ENCODE data around the gene CAVIN3.

CAVIN3 gene, protein sequence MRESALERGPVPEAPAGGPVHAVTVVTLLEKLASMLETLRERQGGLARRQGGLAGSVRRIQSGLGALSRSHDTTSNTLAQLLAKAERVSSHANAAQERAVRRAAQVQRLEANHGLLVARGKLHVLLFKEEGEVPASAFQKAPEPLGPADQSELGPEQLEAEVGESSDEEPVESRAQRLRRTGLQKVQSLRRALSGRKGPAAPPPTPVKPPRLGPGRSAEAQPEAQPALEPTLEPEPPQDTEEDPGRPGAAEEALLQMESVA

DNA sequence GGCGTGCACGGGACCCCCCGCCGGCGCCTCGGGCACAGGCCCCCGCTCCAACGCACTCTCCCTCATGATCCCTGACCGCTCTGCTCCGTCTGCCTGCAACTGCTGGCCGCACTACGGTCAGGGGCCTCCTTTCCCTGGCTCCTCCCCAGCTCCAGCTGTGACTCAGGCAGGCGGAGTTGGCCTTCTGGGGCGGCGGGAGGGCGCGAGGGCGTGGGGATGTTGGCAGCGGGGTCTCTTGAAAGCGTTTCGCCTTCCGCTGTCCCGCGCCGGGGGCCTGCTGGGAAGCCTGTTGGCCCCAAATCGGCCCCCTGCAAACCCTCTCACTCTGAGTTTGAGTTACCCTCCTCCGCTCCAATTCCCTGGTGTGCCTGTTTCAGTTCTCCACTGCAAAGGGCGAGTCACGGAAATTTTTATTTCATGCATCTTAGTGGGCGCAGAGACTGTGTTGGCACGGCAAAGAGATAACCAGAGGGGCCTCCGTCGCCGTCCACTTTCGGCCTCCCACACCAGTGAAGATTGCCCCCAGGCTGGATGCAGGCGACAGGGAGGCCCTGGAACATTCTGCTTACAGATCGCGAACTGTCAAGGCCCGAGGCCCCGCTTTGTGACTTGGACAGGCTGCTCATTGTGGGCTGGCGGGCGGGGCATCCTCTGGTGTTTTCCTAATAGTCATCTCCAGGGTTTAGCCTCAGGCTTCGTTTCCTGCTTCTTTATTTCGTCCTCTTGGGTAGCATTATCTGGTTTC, at the start of gene CAVIN3:
CAVIN3 (minus strand) TSS at position 91 of the 745 bp plus-strand sequence; CDS start at position 66, 25 bp downstream.
- in situ Hi-C loops (cut with MboI; ENCODE audit: low sequenced_read_pairs): loop anchor here (25.0 kb wide), 1 partner anchor 283 kb away; the partner anchor contains the start of gene OR56A1

DNA sequence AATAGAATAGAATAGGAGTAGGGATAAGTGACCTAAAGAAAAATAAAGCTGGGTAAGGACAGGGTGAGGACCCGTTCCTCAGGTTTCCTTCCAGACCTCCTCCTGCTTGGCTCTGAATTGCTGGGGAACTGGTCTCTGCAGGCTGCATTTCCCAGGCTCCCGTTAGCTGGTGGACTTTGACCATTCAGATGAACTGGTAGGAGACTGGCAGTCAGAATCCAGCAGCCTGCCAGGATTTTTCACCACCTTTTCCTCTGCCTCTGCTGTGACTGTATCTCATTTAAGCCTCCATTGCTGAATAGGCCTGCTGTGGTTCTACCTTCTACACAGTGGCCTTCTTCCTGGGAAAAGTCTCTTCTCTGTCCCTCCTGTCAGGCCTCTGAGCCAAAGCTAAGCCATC, 45.4 kb upstream of the CAVIN3 start:
- in situ Hi-C loops (cut with MboI; ENCODE audit: low sequenced_read_pairs): no loop called here

DNA sequence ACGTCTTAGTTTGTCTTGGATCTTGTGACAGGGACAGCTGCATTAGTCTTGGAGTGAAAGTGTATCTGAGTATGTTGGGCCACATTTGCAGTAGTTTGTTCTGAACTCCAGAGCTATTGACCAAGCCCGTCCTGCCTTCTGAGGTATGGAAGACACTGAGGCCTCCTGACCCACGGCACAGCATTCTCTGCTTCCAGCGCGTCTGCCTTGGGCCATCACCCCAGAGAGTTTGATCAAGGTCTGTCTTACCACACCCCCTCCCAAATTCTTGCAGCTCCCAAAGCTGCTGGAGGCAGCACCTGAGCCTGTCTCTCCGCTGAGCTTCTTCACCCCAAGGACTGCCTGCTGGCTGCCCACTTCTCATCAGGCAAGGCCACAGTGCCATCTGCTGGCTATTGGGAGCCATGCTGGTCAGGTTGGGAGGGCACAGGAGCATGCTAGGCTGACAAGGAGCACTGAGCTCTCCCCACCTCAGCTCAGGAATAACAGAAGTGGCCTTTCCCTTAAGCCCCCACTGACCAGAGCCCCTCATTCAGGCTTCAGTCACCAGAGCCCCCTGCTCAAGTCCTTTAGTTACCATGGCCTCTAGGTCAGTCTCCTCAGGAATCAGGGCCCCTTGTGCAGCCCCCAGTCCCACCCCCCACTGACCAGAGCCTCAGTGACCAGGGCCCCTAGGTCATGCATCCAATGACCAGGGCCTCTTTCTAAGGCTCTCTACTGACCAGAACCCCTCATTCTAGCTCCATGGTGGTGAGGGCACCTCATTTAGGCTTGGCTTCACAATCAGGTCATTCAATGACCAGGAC, 42.8 kb upstream of the CAVIN3 start:
- in situ Hi-C loops (cut with MboI; ENCODE audit: low sequenced_read_pairs): no loop called here

DNA sequence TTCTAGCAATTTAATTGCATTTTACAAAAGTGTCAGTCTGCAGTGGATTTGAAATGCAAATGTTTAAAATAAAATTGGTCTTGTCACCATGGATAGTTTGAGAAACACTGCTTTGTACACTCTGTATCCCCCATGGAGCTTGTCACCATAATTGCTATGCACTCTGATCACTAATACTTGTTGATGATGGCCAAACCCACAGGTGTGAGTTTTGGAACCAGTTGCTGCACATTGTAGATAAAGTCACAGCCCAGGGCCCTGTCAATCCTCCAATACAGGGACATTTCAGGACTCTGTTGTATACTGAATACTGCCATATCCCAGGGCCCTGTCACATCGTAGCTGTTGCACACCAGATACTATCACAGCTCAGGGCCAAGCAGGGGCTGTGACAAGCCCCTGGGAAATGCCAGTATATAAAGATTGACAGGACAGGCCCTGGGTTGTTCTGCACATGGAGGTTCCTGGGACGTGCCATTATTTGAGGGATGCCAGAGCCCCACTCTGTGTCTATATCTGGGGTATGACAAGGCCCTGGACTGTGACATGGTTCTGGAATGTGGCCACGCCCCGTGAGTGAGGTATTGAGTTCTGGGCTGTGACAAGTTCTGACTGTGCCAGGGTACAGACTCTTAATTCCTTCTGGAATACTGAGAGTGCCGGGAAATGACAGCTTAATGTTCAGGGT, 42.0 kb upstream of the CAVIN3 start:
- in situ Hi-C loops (cut with MboI; ENCODE audit: low sequenced_read_pairs): no loop called here

DNA sequence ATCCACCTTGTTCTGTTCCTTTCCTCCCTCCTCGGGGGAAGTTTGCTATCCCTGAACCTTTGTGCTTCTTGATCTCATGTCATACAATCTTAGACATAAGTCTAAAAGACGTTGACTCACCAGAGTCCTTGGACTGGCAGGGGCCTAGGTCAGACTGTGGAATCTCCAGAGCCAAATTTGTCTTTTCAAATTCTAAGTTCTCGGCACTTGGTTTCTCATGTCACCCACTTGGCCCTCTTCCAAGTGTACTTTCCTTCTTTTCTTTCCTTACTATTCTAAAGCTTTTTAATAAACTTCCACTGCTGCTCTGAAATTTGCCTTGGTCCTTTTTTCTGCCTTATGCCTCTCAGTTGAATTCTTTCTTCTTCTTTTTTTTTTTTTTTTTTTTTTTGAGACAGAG, 39.9 kb upstream of the CAVIN3 start:
- in situ Hi-C loops (cut with MboI; ENCODE audit: low sequenced_read_pairs): no loop called here

DNA sequence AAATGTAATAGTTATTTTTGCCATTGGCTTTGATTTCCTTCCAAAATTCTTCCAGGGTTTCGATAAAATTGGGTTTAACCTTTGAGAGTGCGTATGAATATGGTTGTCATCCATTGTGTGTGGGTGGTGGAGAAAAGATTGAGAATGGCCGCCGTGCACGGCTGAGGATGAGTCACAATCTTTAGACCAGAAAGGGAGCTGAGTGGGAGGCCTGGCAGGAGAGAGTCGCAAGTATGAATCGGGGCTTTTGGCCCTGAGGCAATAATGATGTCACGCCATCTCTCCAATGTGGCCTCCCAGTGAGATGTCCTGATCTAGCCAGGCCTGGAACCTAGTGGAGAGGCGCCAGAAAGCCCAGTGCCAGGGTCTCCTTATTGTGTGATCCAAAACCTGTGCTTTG, 36.9 kb upstream of the CAVIN3 start:
- in situ Hi-C loops (cut with MboI; ENCODE audit: low sequenced_read_pairs): no loop called here

DNA sequence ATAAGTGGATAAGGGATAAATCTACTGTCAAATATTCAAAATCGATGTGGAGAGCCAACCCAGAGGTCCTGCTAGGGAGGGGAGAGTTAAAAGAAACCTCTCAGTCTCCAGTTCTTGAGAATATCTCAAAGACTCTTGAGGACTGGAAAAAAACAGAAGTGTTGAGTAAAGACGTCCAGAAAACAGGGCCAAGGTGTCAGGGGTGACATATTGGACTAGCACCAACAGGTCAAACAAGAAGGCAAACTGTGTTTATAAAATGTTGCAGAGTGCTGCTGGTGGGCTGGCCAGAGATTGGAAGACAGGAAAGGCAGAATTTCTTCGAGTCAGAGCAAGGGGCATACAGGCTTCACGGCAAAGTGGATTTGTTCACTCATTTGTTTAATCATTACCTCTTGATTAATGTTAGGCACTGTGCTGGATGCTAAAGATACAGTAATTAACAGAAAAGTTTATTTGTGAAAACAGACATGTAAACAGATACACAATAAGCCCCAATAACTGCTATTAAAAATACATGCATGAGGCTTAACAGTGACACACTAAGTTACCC, 36.3 kb upstream of the CAVIN3 start:
- in situ Hi-C loops (cut with MboI; ENCODE audit: low sequenced_read_pairs): no loop called here

DNA sequence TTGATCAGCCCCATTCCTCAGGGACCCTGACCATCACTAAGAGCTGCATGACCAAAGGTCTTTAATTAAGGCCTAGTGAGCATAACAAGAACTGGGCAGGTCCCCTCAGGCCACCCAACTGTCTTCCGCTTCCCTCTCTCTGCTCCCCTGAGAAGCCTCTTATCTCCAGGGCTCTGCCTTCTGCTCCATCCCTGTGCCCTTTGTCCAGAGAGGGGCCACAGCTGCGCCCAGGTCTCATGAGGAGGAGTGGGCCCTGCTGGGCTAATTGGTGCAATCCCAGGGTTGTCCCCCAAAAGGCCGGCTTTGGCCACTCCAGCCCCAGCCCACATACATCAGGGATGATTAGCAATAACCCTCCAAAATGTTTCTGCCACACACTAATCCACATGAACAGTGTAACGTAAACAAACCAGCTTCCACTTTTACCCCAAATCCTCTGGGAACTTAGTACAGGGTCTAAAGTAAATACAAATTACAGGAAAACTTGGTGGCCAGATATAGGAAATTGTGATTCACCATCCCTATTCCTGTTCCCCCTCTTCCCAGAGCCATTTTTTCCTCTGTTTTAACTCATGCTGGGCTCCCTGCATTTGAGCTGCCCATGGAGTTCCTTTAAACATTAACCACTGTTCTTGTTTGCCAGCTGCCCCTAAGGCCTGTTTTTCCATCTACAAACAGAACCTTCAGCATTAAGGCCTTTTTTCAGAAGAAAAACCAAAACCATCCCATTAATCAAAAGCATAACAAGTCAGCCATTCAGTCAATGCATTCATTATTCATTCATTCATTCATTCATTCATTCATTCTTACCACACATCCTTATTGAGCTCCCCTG, 34.6 kb upstream of the CAVIN3 start:
- in situ Hi-C loops (cut with MboI; ENCODE audit: low sequenced_read_pairs): no loop called here

DNA sequence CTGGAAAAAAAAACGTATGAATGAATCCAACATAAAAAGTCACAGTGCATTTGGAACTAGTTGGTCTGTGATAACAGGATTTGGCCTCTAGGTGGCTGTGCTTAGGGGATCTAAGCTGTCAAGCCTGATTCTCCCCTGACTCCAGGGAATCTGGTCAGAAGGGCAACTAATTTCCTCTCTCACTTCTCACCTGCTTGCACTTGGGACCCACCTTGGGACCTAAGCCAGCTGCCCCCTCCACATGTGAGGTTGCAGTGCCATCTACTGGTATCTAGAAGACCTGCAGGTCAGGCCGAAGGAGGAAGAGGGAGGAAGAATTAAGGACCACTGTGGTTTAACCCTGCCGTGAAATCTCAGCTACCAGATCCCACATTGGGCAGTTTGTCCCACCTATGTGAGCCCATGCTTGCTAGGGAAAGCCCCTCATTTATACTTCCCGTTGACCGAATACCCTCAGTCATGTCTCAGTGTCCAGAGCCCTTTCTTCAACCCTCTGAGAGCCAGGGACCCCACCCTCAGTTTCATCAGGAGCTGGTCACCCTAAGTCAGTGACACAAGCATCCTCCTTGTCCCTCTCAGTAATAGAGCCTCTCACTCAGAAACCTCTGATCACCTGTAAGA, 33.2 kb upstream of the CAVIN3 start:
- in situ Hi-C loops (cut with MboI; ENCODE audit: low sequenced_read_pairs): no loop called here

DNA sequence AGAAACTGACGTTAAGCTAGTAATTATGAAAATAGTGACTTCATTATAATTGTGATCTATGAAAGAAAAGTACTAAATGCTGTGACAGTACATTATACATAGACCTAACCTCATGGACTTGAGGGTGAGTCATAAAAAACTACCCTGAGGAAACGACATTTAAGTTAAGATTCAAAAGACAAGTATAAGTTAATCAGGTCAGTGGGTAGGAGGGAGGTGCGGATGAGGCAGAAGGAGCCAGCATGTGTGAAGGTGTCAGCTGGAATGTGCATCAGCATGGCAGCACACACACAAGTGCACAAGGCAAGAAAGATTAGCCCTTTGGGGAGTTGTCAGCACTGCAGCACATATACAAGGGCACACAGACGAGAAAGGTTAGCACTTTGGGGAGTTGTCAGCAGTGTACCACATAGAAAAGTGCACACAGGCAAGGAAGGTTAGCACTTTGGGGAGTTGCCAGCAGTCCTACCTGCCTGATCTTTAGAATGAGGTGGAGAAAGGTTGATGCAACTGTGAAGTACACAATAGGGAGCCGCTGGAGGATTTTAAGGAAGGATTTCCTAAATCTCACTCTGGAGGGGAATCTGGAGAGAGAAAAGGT, 31.6 kb upstream of the CAVIN3 start:
- in situ Hi-C loops (cut with MboI; ENCODE audit: low sequenced_read_pairs): no loop called here

DNA sequence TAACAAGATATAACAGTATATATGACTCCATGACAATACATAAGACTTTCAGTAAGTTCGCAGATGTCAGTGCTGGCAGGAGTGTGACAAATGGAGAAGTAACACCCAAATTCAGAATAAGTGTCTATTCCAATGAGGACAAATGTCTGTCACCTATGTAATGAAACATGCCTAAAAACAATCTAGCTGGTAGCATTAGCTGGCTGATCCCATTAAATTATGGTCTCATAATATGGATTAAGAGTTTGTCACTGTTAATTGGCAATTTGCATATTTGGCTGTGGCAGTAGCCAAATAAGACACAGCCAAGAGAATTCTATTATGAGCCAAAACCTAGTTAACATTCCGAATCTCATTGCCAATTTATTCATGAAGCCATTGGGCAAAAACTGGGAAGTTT, 30.2 kb upstream of the CAVIN3 start:
- in situ Hi-C loops (cut with MboI; ENCODE audit: low sequenced_read_pairs): no loop called here

DNA sequence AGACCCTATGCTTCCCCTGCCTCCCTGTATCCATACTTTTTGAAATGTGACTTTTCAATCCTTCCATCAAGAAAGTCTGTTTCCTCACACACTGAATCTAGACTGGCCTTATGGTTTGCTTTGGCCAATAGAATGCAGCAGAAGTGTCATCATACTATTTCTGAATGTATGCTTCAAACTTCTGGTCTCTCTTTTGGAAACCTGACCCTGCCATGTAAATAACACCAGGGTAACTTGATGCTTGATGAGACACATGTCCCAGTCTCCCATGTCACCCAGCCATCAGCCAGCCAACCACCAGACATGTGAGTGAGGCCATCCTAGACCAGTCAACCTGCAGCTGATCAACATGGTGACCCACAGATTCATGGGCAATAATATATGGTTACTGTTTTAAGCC, 29.7 kb upstream of the CAVIN3 start:
- in situ Hi-C loops (cut with MboI; ENCODE audit: low sequenced_read_pairs): no loop called here

DNA sequence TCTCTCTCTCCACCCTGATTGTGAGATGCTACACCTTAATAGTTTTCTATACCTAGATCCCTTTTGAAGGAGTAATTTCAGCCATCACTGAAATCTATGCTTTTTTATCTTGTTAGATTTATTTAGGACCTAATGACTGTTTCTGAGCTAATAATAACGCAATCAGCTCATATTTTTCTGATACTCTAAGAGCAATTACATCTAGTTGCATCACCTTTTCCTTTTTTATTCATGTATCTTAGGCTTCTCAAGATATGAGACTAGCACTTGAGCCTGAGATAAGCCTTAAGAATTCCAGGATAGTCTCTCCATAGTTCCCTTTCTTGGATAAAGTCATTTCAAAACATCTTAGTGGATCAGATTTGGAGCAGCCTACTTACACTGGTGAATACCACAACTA, 25.1 kb upstream of the CAVIN3 start:
- in situ Hi-C loops (cut with MboI; ENCODE audit: low sequenced_read_pairs): no loop called here

DNA sequence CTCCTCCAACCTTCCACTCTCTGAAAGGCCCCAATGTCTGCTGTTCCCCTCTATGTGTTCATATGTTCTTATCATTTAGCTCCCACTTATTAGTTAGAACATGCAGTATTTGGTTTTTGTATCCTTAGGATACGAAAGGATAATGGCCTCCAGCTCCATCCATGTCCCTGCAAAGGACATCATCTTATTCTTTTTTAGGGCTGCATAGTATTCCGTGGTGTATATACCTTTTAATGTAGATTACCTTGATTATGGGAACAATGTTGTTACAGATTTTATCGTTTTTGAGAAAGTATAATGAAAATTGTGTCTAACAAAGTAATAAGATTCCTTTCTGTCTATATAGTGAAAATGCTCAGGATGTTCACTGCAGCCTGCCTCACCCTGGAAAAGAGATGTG, 16.0 kb upstream of the CAVIN3 start:
- in situ Hi-C loops (cut with MboI; ENCODE audit: low sequenced_read_pairs): no loop called here

DNA sequence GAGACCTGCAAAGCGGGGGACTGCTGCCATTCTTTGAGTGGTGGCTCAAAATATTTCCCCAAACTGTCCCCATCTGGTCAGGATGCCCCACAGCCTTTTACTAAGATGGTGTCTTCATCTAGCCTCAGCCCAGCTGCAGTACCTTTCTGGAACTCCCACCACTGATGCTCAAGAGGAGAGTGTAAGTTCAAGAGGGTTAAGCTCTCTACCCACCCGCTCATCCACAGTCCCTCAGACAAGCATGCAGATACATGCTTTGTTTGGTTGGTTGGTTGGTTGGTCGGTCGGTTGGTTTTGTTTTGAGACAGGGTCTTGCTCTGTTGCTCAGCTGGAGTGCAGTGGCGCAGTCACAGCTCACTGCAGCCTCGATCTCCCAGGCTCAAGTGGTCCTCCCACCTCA, 14.5 kb upstream of the CAVIN3 start:
- in situ Hi-C loops (cut with MboI; ENCODE audit: low sequenced_read_pairs): no loop called here

DNA sequence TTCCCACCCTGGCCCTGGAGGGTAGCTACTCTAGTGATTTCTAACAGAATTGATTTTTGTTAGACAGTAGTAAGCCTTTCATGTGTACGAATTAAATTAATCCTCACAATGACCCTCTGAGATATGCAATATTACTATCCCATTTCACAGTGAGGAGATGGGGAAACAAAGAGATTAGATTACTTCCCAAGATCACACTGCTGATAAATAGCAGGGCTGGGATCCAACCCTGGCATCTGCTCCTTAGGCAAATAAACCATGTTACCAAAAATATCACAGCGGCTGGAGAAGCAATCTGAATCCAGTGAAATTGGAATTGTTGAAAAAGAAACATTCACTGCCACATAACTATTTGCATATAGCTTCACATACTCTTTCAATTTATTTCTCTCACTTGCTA, 12.8 kb upstream of the CAVIN3 start:
- in situ Hi-C loops (cut with MboI; ENCODE audit: low sequenced_read_pairs): no loop called here

DNA sequence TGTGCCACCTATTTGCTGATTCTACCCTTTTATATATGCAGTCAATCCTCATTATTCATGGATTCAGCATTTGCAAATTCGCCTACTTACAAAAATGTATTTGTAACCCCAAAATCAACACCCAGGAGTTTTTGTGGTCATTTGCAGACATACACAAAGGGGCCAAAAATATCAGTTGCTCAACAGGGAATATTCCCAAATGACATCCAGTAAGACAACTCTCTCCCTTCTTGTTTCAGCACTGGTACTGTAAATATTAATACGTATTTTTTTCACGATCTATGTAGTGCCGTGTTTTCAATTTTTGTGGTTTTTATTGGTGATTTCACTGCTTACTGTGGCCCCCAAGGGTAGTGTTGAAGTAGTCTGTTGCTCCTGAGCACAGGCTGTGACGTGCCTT, 11.8 kb upstream of the CAVIN3 start:
- in situ Hi-C loops (cut with MboI; ENCODE audit: low sequenced_read_pairs): no loop called here

DNA sequence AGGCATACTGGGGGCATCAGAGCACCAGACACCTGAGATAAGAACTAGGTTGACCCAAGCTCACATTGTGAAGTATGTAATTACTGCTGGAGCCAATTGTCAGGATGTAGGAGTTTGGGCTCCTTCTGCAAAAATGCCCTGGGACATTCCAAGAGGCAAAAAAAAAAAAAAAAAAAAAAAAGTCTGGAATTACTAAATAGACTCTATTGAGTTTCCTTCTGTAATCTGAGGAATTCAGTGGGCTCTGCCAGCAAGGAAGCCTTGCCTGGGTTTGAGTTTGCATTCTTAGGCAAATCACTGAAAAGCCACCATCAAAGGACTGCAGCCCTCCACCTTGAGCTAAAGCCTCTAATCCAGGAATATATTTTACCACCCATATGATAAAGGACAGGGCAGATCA, 8.0 kb upstream of the CAVIN3 start:
- in situ Hi-C loops (cut with MboI; ENCODE audit: low sequenced_read_pairs): no loop called here

DNA sequence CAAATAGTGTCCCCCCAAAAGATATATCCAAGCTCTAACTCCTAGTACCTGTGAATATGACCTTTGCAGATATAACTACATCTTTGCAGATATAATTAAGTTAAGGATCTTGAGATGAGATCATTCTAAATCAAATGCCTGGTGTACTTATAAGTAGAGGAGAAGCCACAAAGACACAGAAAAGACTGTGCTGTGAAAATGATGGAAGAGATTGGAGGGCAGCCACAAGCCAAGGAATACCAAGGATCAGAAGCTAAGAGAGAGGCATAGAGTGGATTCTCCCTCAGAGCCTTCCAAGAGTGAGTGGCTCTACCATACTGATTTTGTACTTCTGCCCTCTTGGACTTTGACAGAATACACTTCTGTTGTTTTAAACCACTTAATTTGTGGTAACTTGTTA, 7.5 kb upstream of the CAVIN3 start:
- in situ Hi-C loops (cut with MboI; ENCODE audit: low sequenced_read_pairs): no loop called here
